A172 (cell line): ENCODE measurements around the gene FAM177B. TPM values are rescaled to one million over a fixed set of nuclear protein-coding genes. Genes with fewer than 3 reads are reported as not detected.
"Not testable (repeated sequence)": the region's sequence is repeated elsewhere in the genome, so short reads cannot be mapped to it uniquely, and the experiment has no call there.

Source experiments
- DNase-seq: peaks from one replicate; pipeline ENCODE4 v3.0.0-alpha.2; 2015; ENCODE audit warnings: low spot score
- total RNA-seq: library from RNA; depleted of rRNA; stranded (reverse); fragments of >200 nt; shearing (Covaris generic); gene quantifications from 2 replicates; pipeline ENCODE4 v1.2.3, GENCODE V29; 2014

FAM177B gene
- total RNA-seq, 1 experiment from 2014 or later: not detected

- no peak for DNase-seq
Observed at GRCh38 chr1:222739929-222740328, 2.9 kb downstream of the FAM177B start.

- DNase-seq: not testable (repeated sequence)
Observed at GRCh38 chr1:222741630-222742457, 4.8 kb downstream of the FAM177B start.

GRCh38 chr1:222749927-222750326 is 12.9 kb downstream of the FAM177B start:
- DNase-seq: no peak

GRCh38 chr1:222750651-222751050 is 13.6 kb downstream of the FAM177B start:
- DNase-seq: no peak

- DNase-seq: no peak
Observed at GRCh38 chr1:222751255-222751654, 14.3 kb downstream of the FAM177B start.

- peak; percentile 91 for DNase-seq
Observed at GRCh38 chr1:222754366-222755139, 17.6 kb downstream of the FAM177B start.

- DNase-seq: no peak
Observed at GRCh38 chr1:222757646-222758268, 20.8 kb downstream of the FAM177B start.

- no peak for DNase-seq
Observed at GRCh38 chr1:222759451-222760035, 22.5 kb downstream of the FAM177B start.

GRCh38 chr1:222761083-222761482 is 24.1 kb downstream of the FAM177B start:
- no peak for DNase-seq

- not testable (repeated sequence) for DNase-seq
Observed at GRCh38 chr1:222762178-222762577, 25.2 kb downstream of the FAM177B start.

GRCh38 chr1:222767152-222767571 is 30.2 kb downstream of the FAM177B start:
- DNase-seq: no peak

- no peak for DNase-seq
Observed at GRCh38 chr1:222768592-222768991, 31.6 kb downstream of the FAM177B start.

GRCh38 chr1:222769181-222769580 is 32.2 kb downstream of the FAM177B start:
- DNase-seq: no peak

GRCh38 chr1:222769971-222770620 is 33.1 kb downstream of the FAM177B start:
- DNase-seq: no peak

- DNase-seq: no peak
Observed at GRCh38 chr1:222772996-222773379, 36.0 kb downstream of the FAM177B start.

GRCh38 chr1:222777463-222777862 is 40.5 kb downstream of the FAM177B start:
- no peak for DNase-seq

GRCh38 chr1:222777977-222778376 is 41.0 kb downstream of the FAM177B start:
- DNase-seq: no peak

GRCh38 chr1:222781251-222781650 is 44.2 kb downstream of the FAM177B start:
- DNase-seq: no peak

- no peak for DNase-seq
Observed at GRCh38 chr1:222783051-222783450, 46.0 kb downstream of the FAM177B start.

- no peak for DNase-seq
Observed at GRCh38 chr1:222784371-222784770, 47.4 kb downstream of the FAM177B start.

- no peak for DNase-seq
Observed at GRCh38 chr1:222784916-222785315, 47.9 kb downstream of the FAM177B start.

GRCh38 chr1:222785529-222785928 is 48.5 kb downstream of the FAM177B start:
- no peak for DNase-seq
